Measurements from ENCODE around the gene FARP2.
"Not testable (repeated sequence)": the region's sequence is repeated elsewhere in the genome, so short reads cannot be mapped to it uniquely, and the experiment has no call there.

DNA sequence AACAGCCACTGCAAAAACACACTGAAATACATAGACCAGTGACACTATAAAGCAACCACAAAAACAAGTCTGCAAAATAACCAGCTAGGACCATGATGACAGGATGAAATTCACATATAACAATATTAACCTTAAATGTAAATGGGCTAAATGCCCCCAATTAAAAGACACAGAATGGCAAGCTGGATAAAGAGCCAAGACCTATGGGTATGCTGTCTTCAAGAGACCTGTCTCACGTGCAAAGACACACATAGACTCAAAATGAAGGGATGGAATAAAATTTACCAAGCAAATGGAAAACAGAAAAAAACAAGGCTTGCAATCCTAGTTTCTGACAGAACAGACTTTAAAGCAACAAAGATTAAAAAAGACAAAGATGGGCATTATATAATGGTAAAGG lies 67.4 kb downstream of the FARP2 start:
- TF ChIP-seq, protein P1, sequence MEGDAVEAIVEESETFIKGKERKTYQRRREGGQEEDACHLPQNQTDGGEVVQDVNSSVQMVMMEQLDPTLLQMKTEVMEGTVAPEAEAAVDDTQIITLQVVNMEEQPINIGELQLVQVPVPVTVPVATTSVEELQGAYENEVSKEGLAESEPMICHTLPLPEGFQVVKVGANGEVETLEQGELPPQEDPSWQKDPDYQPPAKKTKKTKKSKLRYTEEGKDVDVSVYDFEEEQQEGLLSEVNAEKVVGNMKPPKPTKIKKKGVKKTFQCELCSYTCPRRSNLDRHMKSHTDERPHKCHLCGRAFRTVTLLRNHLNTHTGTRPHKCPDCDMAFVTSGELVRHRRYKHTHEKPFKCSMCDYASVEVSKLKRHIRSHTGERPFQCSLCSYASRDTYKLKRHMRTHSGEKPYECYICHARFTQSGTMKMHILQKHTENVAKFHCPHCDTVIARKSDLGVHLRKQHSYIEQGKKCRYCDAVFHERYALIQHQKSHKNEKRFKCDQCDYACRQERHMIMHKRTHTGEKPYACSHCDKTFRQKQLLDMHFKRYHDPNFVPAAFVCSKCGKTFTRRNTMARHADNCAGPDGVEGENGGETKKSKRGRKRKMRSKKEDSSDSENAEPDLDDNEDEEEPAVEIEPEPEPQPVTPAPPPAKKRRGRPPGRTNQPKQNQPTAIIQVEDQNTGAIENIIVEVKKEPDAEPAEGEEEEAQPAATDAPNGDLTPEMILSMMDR (conservative IDR thresholded peaks at IDR 0.05 in 1 of 2, IDR thresholded peaks at IDR 0.05 in 1 of 2; ENCODE audit: low read depth in 1 of 2, low read length in 2 of 2): not testable (repeated sequence)
- not testable (repeated sequence) for TF ChIP-seq EZH2 (IDR thresholded peaks at IDR 0.05; ENCODE audit: low read length, missing control alignments)
